Measurements from ENCODE around the gene ATP4B. TPM values are rescaled to one million over a fixed set of nuclear protein-coding genes. Genes with fewer than 3 reads are reported as not detected.

The ATP4B gene
- total and polyA plus RNA-seq, 4 donors, result not detected

- Histone ChIP-seq H3K4me1 (ENCODE audit: control insufficient read depth in 5 of 5, insufficient read depth in 5 of 5, low read length in 5 of 5) (peaks cover 0 to 4% (median 0%) of the 10 kb centered on the region in 5 donors), H3K27ac (ENCODE audit: low read depth in 1 of 2, low read length in 1 of 2) (no peak overlapping the region), H3K4me3 (no peak overlapping the region), H3K36me3 (ENCODE audit: control insufficient read depth in 4 of 4, insufficient read depth in 4 of 4, low read length in 4 of 4) (no peaks in the 10 kb centered on the region), H3K9me3 (ENCODE audit: control insufficient read depth in 4 of 4, insufficient read depth in 3 of 4, low read length in 3 of 4) (no peaks in the 10 kb centered on the region), H3K9ac (ENCODE audit: insufficient read depth in 1 of 2, low read length in 2 of 2) (no peak overlapping the region), H3K27me3 (ENCODE audit: control insufficient read depth in 3 of 3, insufficient read depth in 3 of 3, low read length in 2 of 3) (no peaks in the 10 kb centered on the region)
- no peak for ATAC-seq (ENCODE audit: insufficient read depth, low FRiP score)
- no peak for TF ChIP-seq CTCF (IDR thresholded peaks at IDR 0.05; ENCODE audit: control extremely low read depth, extremely low read depth)
- no peak for DNase-seq
- 89 to 92% methylated on average over 2 of the region's 2 CpGs for WGBS, 2 donors
These were observed 8.3 kb upstream of the ATP4B start for GRCh38 chr13:113666329-113666670.

DNA sequence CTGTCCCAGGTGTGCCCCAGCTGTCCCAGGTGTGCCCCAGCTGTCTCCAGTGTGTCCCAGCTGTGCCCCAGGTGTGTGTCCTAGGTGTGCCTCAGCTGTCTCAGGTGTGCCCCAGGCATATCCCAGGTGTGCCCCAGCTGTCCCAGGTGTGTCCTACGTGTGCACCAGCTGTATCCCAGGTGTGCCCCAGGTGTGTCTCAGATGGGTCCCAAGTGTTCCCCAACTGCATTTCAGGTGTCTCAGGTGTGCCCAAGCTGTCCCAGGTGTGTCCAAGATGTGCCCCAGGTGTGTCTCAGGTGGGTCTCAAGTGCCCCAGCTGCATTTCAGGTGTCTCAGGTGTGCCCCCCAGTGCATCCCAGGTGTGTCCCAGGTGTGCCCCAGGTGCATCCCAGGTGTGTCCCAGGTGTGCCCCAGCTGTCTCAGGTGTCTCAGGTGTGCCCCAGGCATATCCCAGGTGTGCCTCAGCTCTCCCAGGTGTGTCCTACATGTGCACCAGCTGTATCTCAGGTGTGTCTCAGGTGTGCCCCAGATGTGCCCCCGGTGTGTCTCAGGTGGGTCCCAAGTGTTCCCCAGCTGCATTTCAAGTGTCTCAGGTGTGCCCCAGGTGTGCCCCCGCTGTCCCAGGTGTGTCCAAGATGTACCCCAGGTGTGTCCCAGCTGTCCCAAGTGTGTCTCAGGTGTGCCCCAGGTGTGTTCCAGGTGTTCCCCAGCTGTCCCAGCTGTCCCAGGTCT is 7.8 kb upstream of the ATP4B start:
- DNase-seq (peak in 2 of 3 donors; percentile 22 to 60), ATAC-seq (ENCODE audit: insufficient read depth, low FRiP score) (no peak)
- Histone ChIP-seq H3K27ac (ENCODE audit: low read depth in 1 of 2, low read length in 1 of 2) (no peak overlapping the region), H3K4me1 (ENCODE audit: control insufficient read depth in 5 of 5, insufficient read depth in 5 of 5, low read length in 5 of 5) (peaks cover 0 to 4% (median 0%) of the 10 kb centered on the region in 5 donors), H3K9ac (ENCODE audit: insufficient read depth in 1 of 2, low read length in 2 of 2) (no peak overlapping the region), H3K36me3 (ENCODE audit: control insufficient read depth in 4 of 4, insufficient read depth in 4 of 4, low read length in 4 of 4) (no peaks in the 10 kb centered on the region), H3K9me3 (ENCODE audit: control insufficient read depth in 4 of 4, insufficient read depth in 3 of 4, low read length in 3 of 4) (peaks cover 0 to 2% (median 0%) of the 10 kb centered on the region in 4 donors), H3K27me3 (ENCODE audit: control insufficient read depth in 3 of 3, insufficient read depth in 3 of 3, low read length in 2 of 3) (no peaks in the 10 kb centered on the region), H3K4me3 (no peak overlapping the region)
- 90 to 94% methylated on average over 3 of the region's 3 CpGs for WGBS, 2 donors
- TF ChIP-seq CTCF (IDR thresholded peaks at IDR 0.05; ENCODE audit: control extremely low read depth, extremely low read depth), result no peak

GRCh38 chr13:113664751-113665596 is 7.0 kb upstream of the ATP4B start:
- no peak for TF ChIP-seq CTCF (IDR thresholded peaks at IDR 0.05; ENCODE audit: control extremely low read depth, extremely low read depth)
- no peak overlapping the region for H3K27ac ChIP-seq (ENCODE audit: low read depth in 1 of 2, low read length in 1 of 2)
- H3K36me3 ChIP-seq (ENCODE audit: control insufficient read depth in 4 of 4, insufficient read depth in 4 of 4, low read length in 4 of 4), result no peaks in the 10 kb centered on the region
- no peak overlapping the region for H3K4me3 ChIP-seq
- no peak overlapping the region for H3K9ac ChIP-seq (ENCODE audit: insufficient read depth in 1 of 2, low read length in 2 of 2)
- peaks cover 0 to 3% (median 0%) of the 10 kb centered on the region in 4 donors for H3K9me3 ChIP-seq (ENCODE audit: control insufficient read depth in 4 of 4, insufficient read depth in 3 of 4, low read length in 3 of 4)
- WGBS, 2 donors, result 58 to 70% methylated on average over 21 of the region's 21 CpGs
- peaks cover 0 to 4% (median 0%) of the 10 kb centered on the region in 5 donors for H3K4me1 ChIP-seq (ENCODE audit: control insufficient read depth in 5 of 5, insufficient read depth in 5 of 5, low read length in 5 of 5)
- DNase-seq (peak in 1 of 3 donors; percentile 26), ATAC-seq (ENCODE audit: insufficient read depth, low FRiP score) (no peak)
- H3K27me3 ChIP-seq (ENCODE audit: control insufficient read depth in 3 of 3, insufficient read depth in 3 of 3, low read length in 2 of 3), result no peaks in the 10 kb centered on the region

Measured in lung (tissue), 12 donors.